Activated T-helper 17 cell treated with anti-CD3 and anti-CD28 coated beads, Interleukin-2, amount 50 U/mL, for 72 hours (primary cell): ENCODE measurements around the gene RAB11B. TPM values are rescaled to one million over a fixed set of nuclear protein-coding genes. Genes with fewer than 3 reads are reported as not detected.

Experiments
- ATAC-seq: fragments of 150-1000 bp; cut with Tn5 transposase; replicated peaks from 2 replicates; pipeline ENCODE4 v1.10.0; 2021; ENCODE audit warnings: mild to moderate bottlenecking, moderate library complexity
- H3K27ac Mint-ChIP-seq: one replicate; pipeline ENCODE4 v1.8.0; 2022; ENCODE audit warnings: mixed read lengths
- H3K27me3 Mint-ChIP-seq: one replicate; pipeline ENCODE4 v1.8.0; 2022; ENCODE audit warnings: mixed read lengths
- H3K36me3 Mint-ChIP-seq: one replicate; pipeline ENCODE4 v1.8.0; 2022; ENCODE audit warnings: low read depth, mild to moderate bottlenecking, mixed read lengths
- H3K4me1 Mint-ChIP-seq: one replicate; pipeline ENCODE4 v1.8.0; 2022; ENCODE audit warnings: mixed read lengths
- H3K4me3 Mint-ChIP-seq: one replicate; pipeline ENCODE4 v1.8.0; 2022; ENCODE audit warnings: mild to moderate bottlenecking, mixed read lengths
- H3K9me3 Mint-ChIP-seq: one replicate; pipeline ENCODE4 v1.8.0; 2022; ENCODE audit warnings: mixed read lengths
- total RNA-seq, 2 donors: library from RNA; stranded (reverse); gene quantifications; one replicate each; pipeline ENCODE4 v1.2.3, GENCODE V29; 2022

RAB11B gene
- total RNA-seq, 2 donors from 2014 or later = 79.0 to 81.1 TPM

DNA sequence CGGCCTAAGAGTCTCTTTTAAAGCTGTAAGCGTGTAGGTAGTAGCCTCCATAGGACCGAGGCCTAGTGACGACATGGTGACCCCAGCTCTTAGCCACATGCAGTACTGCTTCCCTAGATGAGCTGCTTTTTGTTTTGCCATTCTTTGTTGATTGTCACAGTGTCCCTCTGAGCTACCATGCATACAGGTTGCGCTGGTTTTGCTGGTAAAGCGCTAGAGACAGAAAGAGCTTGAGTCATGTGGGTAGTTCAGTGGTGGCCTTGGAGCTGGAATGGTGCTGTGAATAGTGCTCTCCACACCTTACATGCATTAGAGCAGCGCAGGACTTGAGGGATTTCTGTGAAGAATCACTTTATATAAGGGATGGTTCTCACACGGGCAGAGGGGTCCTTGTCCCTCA, 59.7 kb downstream of the RAB11B start:
- Mint-ChIP-seq H3K27ac (no peak overlapping the region), H3K9me3 (no peaks in the 10 kb centered on the region), H3K4me3 (peak overlapping the region; percentile 65), H3K4me1 (peaks cover 44% of the 10 kb centered on the region), H3K36me3 (peaks cover 87% of the 10 kb centered on the region), H3K27me3 (no peaks in the 10 kb centered on the region)
- peak; percentile 35 for ATAC-seq

DNA sequence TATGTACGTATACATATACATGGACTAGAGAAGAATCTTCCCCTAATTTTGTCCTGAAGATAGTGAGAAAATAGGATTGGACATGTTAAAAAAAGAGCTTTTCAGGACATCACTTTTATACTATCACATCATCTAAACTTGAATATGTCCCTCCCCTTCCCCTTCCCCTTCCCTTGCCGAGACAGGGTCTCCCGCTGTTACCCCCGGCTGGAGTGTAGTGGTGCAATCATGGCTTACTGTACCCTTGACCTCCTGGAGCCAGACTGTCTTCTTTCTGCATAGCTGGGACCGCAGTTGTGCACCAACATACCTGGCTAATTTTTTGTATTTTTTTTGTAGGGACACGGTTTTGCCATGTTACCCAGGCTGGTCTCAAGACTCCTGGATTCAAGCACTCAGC, 61.2 kb downstream of the RAB11B start:
- ATAC-seq = no peak
- peak overlapping the region; percentile 63 for H3K4me3 Mint-ChIP-seq
- no peaks in the 10 kb centered on the region for H3K9me3 Mint-ChIP-seq
- no peaks in the 10 kb centered on the region for H3K27me3 Mint-ChIP-seq
- peak overlapping the region; percentile 73 for H3K27ac Mint-ChIP-seq
- H3K4me1 Mint-ChIP-seq = peaks cover 49% of the 10 kb centered on the region
- peaks cover 89% of the 10 kb centered on the region for H3K36me3 Mint-ChIP-seq

DNA sequence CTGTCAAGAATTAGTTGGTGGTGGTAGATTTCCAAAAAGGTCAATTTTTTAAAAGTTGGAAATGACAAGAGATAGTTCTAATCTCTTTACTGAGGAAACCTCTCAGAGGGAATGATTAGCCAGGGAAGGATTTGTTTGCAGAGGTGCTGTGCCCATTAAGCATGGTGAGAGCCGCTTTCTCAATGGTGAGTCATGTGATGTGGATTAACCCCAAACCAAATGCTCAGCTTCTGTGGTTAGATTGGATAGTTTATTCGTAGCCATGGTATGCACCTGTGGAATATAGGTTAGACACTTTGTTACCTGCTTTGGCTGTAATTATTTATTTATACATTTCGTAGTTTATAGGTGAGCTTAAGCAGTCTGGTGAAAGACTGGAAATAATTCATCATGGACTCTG, 61.7 kb downstream of the RAB11B start:
- Mint-ChIP-seq H3K27me3 (no peaks in the 10 kb centered on the region), H3K4me1 (peaks cover 52% of the 10 kb centered on the region), H3K36me3 (peaks cover 89% of the 10 kb centered on the region), H3K27ac (peak overlapping the region; percentile 73), H3K4me3 (peak overlapping the region; percentile 63), H3K9me3 (no peaks in the 10 kb centered on the region)
- peak; percentile 69 for ATAC-seq

DNA sequence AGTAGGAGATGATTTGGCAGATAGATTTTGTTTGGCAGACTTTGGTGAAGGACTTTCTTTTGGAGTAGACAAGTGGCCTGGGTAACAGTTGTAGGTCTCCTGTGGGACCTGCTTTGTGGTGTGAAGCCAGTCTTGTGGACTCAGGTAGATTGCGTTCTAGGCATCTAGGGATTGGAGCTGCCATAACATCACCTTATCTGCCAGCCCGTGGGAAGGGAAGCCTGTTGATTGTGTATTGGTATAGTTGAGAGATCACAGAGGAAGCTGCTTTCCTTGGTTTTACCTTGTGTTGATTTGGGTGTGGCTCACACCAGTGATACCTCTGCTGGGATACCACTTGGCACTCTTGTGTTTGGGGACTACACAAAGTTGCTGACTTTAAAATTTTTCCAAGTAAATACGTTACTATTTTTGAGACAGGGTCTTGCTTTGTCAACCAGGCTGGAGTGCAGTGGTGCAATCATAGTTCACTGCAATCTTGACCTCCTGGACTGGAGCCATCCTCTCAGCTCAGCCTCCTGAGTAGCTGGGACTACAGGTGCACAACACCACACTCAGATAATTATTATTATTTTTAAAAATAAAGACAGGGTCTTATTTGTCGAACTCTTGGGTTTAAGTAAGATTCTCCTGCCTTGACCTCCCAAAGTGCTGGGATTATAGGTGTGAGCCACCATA, 62.4 kb downstream of the RAB11B start:
- Mint-ChIP-seq H3K27me3 (no peaks in the 10 kb centered on the region), H3K4me3 (peak overlapping the region; percentile 63), H3K36me3 (peaks cover 89% of the 10 kb centered on the region), H3K4me1 (peaks cover 46% of the 10 kb centered on the region), H3K9me3 (no peaks in the 10 kb centered on the region), H3K27ac (peak overlapping the region; percentile 73)
- ATAC-seq = no peak

DNA sequence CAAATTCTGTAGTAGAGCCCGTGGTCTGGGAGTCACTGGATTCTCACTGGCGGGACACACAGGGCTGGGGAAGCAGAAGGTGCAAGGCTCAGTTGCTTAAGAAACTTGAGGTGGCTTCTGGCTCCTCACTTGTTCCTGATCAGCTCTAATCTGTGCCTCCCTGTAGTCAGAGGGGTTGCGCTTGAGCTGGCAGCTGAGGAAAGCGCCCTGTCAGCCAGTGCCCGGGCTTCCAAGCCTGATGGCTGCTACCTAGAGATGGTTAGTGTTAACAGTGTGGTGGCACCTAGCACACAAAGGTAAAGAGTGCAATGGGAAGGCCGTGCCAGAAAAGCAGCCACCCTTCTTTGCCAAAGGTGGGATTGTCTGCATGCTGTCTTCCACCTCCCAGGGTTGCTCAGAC, 63.5 kb downstream of the RAB11B start:
- H3K4me1 Mint-ChIP-seq = peaks cover 45% of the 10 kb centered on the region
- peaks cover 92% of the 10 kb centered on the region for H3K36me3 Mint-ChIP-seq
- no peak for ATAC-seq
- peak overlapping the region; percentile 19 for H3K4me3 Mint-ChIP-seq
- no peaks in the 10 kb centered on the region for H3K9me3 Mint-ChIP-seq
- peak overlapping the region; percentile 30 for H3K27ac Mint-ChIP-seq
- H3K27me3 Mint-ChIP-seq = no peaks in the 10 kb centered on the region

Other genes starting within 250 kb of the RAB11B start
- gene FBN3, start 240.8 kb upstream of the RAB11B start, total RNA-seq = under 1 TPM in 1 of 2 donors, not detected in 1; 0.05 TPM
- gene CERS4, start 181.0 kb upstream of the RAB11B start, total RNA-seq = 10 to 100 TPM; 14.7 to 33.0 TPM
- 10 to 100 TPM; 49.0 to 87.8 TPM for gene CD320, start 82.0 kb upstream of the RAB11B start, total RNA-seq
- 10 to 100 TPM; 42.6 to 51.3 TPM for gene NDUFA7, start 69.0 kb upstream of the RAB11B start, total RNA-seq
- gene RPS28, start 68.9 kb upstream of the RAB11B start, total RNA-seq = 1,000 to 10,000 TPM; 2,364 to 2,621 TPM
- 1 to 10 TPM; 1.4 to 6.3 TPM for gene KANK3, start 47.1 kb upstream of the RAB11B start, total RNA-seq
- gene ANGPTL4, start 26.2 kb upstream of the RAB11B start, total RNA-seq = 100 to 1,000 TPM in 1 of 2 donors, 1 to 10 TPM in 1; 4.8 to 120 TPM
- 10 to 100 TPM; 10.6 to 15.5 TPM for gene MARCHF2, start 22.9 kb downstream of the RAB11B start, total RNA-seq
- 100 to 1,000 TPM; 155 to 289 TPM for gene HNRNPM, start 54.6 kb downstream of the RAB11B start, total RNA-seq
- 1 to 10 TPM; 1.1 to 2.9 TPM for gene PRAM1, start 112.3 kb downstream of the RAB11B start, total RNA-seq
- 10 to 100 TPM; 18.4 to 19.1 TPM for gene ZNF414, start 123.8 kb downstream of the RAB11B start, total RNA-seq
- gene MYO1F, start 187.1 kb downstream of the RAB11B start, total RNA-seq = 100 to 1,000 TPM in 1 of 2 donors, 10 to 100 TPM in 1; 68.7 to 134 TPM
- gene ADAMTS10, start 220.4 kb downstream of the RAB11B start, total RNA-seq = 1 to 10 TPM; 2.5 to 7.4 TPM
- not detected for gene NFILZ, start 240.3 kb downstream of the RAB11B start, total RNA-seq